ENCODE data around the gene GMEB1.

GMEB1 gene

DNA sequence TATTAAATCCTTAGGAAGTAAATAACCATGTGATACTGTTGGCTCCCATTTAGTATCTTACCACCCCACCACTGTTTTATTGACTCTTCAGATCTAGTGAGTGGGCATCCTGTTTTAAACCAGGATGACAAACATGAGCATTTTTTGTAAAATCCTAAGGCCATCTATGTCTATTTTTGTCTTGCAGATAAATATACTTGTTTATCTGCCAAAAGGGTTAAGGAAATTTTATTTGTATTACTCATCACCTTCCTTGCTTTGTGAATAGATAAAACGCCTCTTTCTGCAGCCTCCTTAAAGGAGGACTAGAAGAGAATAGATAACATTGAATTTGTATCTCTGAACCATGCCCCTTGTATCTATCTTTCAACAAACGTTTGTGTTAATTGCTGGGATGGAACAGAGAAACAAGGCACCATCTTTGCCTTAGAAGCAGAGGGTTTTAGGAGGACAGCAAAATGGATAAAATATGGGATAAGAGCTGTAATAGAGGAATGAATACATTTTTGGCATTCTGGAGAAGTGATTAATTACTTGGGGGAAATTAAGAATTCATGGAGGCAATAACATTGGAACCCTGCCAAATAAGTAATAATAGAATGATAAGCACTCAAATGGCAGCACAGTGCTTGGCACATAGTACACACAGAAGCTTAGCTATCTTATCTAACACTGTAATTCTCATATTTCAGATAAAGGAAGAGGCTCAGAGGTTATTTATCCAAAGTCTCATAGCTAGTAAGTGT, 82.9 kb downstream of the GMEB1 start:
- no peak for DNase-seq

DNA sequence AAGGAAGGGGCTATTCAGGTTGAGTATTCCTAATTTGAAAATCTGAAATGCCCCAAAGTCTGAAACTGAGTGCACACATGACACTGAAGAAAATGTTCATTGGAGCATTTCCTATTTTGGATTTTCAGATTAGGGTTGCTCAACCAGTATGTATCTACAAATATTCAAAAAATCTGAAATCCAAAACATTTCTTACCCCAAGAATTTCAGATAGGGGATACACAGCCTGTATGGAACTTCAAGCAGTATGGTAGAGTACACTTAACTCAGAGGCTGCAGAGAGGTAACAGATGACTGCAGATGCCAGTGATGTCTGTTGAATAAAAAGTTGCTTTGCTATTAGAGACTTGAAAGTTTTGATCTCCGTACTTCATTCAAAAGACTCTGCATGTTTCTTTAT, 87.1 kb downstream of the GMEB1 start:
- no peak for DNase-seq

- DNase-seq, result peak; percentile 35
Observed at GRCh38 chr1:28756846-28757245, 88.3 kb downstream of the GMEB1 start.

DNA sequence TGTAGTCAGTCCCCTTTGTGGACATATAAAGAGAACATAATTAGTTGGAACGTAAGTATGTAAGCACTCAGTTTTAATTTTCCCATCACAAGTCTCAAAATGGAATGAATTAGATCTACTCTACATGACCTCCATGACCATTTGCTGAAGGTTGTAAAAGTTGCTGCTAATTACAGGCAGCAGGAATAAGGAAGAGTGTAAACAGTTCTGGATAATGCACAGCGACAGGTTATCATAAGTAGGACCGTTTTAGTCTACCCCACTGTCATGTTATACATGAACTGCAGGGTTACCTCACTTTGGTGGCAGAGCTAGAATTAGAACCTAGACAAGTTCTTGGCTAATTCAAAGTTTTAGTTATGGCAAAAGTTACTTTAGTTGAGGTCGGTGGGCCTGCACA, 89.8 kb downstream of the GMEB1 start:
- DNase-seq, result no peak

DNA sequence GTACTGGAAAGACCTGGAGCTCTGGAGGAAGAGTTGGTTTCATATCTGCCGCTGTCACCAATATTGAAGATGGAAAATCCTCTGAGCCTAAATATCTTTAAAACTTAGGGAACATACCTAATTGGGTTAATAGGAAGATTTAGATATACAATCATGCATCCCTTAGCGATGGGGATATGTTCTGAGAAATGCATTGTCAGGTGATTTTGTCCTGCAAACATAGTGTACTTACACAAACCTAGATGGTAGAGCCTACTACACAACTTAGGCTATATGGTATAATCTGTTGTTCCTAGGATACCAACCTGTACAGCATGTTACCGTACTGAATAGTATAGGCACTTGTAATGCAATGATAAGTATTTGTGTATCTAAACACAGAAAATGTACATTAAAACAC, 90.7 kb downstream of the GMEB1 start:
- DNase-seq, result no peak

GRCh38 chr1:28761189-28761588, 92.6 kb downstream of the GMEB1 start:
- no peak for DNase-seq

- no peak for DNase-seq
Observed at GRCh38 chr1:28766532-28767183, 98.1 kb downstream of the GMEB1 start.
